Occipital lobe (tissue), 2 donors: ENCODE measurements around the gene DDR1. TPM values are rescaled to one million over a fixed set of nuclear protein-coding genes. Genes with fewer than 3 reads are reported as not detected.
"Not testable (repeated sequence)": the region's sequence is repeated elsewhere in the genome, so short reads cannot be mapped to it uniquely, and the experiment has no call there.

Source experiments
- DNase-seq: peaks from one replicate; lab custom pipeline; 2025; lab: John Stamatoyannopoulos, UW
- total RNA-seq: library from RNA; depleted of rRNA; stranded (reverse); fragments of >200 nt; gene quantifications from one replicate; pipeline ENCODE4 v1.2.3, GENCODE V29; 2014

DDR1 gene
- 108 TPM for total RNA-seq

GRCh38 chr6:30883685-30884520 lies at the start of gene DDR1:
DDR1 (plus strand) TSS chr6:30884519; CDS start chr6:30888730, 4,211 bp downstream.
- DNase-seq, result peak; percentile 78

- no peak for DNase-seq
Measured at GRCh38 chr6:30834646-30835045, 49.7 kb upstream of the DDR1 start.

GRCh38 chr6:30835576-30835975 lies 48.7 kb upstream of the DDR1 start:
- no peak for DNase-seq

DNA sequence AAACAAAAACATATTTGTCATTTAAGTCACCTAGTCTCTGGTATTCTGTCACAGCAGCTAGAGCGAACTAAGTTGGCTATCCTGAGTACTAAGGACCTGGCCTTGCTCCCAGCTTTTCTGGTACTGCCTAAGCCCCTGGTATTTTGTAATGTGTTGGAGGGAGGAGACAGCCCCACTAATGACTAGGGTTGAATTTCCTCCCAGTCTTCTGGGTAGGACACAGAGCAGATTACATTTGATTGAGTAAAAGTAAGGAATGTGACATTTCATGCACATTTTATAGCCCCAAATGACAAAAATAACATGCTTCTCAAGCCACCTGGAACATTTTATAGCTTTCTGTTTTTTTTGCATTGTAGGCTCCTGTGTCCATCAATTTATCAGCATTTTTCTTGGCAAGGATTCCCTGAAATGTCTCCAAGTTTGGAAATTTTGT lies 47.9 kb upstream of the DDR1 start:
- no peak for DNase-seq

GRCh38 chr6:30836957-30837356 lies 47.4 kb upstream of the DDR1 start:
- no peak for DNase-seq

DNA sequence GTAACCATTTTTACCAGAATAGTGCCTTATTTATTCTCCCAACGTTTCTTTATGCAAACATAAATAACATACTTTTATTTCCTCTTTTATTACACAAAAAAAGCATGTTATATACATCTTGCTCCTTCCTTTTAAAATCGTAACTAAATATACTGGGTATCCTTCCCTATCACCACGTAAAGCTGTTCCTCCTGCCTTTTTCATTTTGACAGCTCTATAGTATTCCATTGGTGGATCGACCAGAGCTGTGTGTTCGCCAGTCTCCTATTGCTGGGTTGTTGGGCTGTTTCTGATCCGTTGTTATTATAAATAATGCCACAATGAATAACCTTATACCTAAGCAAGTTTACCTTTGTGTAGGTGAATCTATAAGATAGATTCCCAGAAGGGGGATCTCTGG lies 46.9 kb upstream of the DDR1 start:
- no peak for DNase-seq

DNA sequence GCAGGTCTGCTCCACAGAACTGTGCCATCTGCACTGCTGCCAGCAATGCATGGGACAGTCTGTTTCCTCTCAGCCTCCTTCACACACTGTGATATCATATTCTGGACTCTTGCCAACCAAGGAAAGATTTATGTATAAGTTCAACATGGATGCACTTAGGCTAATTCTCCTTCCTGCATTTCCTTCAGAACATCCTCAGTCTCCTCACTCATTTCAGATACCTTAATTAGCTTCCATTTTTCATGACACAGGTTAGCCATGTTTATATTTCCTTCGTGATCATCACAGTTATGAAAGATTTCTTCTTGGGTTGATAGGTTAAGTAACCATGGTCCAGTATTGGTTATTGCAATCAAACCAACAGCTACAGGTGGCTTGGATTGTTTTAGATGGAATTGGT lies 46.4 kb upstream of the DDR1 start:
- no peak for DNase-seq

GRCh38 chr6:30839671-30840070 lies 44.6 kb upstream of the DDR1 start:
- no peak for DNase-seq

DNA sequence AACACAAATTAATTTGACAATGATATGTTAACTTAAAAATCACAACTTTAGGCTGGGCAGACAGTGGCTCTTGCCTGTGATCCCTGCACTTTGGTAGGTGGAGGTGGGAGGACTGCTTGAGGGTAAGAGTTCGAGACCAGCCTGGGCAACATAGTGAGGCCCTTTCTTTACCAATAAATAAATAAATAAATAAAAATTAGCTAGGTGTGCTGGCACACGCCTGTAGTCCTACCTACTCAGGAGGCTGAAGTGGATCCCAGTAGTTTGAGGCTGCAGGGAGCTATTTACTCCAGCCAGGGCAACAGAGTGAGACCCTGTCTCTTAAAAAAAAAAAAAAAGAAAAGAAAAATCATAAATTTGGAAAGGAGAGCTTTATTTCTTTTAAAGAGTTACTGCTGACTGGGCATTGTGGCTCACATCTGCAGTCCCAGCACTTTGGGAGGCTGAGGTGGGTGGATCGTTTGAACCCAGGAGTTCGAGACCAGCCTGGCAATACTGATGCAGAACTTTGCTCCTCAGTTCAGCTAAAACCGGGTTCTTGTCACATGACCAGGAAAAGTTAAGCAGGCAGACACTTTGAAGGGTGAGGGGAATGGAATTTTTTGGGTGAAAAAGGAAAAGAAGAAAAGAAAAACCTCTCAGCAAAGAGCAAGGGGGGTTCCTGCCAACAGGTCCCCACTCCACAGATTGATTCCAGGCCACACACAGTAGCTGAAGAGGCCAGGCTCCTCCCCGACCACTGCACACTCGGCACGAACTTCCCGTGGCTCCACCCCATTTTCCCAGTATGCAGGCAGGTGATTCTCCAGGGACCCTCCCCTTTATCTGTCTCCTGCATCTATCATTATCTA lies 44.0 kb upstream of the DDR1 start:
- no peak for DNase-seq

DNA sequence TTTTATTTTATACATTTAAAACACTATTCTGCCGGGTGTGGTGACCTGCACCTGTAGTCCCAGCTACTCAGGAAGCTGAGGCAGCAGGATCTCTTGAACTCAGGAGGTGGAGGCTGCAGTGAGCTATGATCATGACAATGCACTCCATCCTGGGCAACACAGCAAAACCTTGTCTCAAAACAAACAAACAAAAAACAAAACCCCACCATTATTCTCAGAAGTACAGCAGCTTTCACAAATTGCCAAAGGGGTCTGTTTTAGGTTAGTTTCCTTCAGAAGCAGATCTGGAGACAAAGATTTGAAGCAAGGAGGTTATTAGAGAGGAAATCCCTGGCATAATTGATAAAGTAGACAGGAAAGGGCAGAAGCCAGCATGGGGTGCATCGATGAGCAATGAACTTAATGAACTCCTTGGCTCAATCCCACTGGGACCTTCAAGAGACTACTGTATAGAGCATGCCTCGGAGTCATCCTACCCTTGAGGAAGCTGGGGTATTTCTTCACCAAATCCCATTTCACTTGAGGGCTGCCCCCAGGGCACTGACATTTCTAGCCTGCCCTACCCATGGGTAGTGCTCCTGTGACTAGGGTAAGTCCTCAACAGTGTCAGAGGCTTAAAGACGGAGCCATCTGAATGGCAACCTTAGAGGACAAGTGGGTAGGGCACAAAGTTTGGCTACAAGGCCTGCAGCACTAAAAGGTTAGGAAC lies 43.2 kb upstream of the DDR1 start:
- no peak for DNase-seq

- DNase-seq, result no peak
Measured at GRCh38 chr6:30841644-30842504, 42.4 kb upstream of the DDR1 start.

DNA sequence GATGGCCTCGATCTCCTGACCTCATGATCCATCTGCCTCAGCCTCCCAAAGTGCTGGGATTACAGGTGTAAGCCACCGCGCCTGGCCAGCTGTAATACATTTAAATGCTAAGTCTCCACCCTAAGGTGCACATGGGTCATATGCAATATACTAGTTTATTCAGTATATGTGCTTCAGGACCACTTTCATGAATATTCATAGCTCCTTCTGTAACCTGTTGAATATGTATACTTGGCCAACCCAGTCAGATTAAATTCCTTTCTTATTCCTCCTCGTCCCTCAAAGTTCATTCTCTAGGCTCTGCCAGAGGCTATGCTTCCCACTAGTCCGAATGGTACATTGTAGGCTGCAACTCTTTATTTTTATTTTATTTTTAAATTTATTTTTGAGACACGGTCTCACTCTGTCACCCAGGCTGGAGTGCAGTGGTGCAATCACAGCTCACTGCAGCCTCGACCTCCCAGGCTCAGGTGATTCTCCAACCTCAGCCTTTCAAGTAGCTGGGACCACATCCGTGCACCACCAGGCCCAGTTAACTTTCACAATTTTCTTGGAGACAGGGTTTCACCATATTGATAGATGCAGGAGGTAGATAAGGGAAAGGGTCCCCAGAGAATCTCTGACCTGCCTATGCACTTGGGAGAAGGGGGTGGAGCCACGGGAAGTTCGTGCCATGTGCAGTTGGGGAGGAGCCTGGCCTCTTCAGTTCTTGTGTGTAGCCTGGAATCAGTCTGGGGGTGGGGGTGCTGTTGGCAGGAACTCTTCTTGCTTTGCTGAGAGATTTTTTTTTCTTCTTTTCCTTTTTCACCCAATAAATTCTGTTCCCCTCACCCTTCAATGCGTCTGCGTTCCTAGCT lies 41.3 kb upstream of the DDR1 start:
- no peak for DNase-seq

DNA sequence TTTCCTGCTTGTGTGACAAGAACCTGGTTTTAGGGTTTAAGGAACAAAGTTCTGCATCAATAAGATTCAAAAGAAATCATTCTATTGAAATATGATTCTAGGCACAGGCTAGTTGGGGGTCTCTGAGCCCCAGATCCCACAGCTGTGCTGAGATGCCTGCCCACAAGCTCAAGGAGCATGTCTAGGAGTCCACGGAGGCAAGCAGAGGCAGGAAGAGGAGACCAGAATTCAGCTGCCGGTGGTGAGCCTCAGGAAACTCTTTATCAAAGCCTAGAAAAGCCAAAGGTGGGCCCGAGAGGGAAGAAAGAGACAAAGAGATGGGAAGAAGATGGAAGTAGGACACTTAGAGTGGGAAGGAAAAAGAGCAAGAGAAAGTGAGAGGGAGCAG lies 40.7 kb upstream of the DDR1 start:
- no peak for DNase-seq

GRCh38 chr6:30844118-30844535 lies 40.2 kb upstream of the DDR1 start:
- DNase-seq, result no peak

- no peak for DNase-seq
Measured at GRCh38 chr6:30845183-30845582, 39.1 kb upstream of the DDR1 start.

DNA sequence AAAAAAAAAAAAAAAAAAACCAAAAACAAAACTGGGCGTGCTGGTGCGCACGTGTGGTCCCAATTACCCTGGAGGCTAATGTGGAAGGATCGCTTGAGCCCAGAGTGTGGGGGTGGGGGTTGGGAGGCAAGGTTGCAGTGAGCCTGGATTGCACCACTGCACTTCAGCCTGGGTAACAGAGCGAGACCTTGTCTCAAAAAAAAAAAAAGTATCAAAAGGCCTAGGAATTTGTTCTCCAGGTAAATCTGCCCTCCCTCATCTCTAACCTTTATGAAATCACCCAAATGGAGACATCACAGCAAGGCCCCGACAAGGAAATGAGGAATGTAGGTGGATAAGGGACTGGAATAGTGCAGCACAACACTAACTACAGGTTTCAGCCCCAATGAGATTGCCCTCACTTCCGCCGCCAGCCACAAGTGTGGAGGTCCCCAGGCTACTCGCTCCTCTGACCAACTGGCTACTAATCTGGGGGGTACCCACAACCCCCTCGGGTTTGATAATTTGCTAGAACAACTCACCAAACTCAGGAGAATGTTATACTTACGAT lies 36.8 kb upstream of the DDR1 start:
- DNase-seq, result no peak

DNA sequence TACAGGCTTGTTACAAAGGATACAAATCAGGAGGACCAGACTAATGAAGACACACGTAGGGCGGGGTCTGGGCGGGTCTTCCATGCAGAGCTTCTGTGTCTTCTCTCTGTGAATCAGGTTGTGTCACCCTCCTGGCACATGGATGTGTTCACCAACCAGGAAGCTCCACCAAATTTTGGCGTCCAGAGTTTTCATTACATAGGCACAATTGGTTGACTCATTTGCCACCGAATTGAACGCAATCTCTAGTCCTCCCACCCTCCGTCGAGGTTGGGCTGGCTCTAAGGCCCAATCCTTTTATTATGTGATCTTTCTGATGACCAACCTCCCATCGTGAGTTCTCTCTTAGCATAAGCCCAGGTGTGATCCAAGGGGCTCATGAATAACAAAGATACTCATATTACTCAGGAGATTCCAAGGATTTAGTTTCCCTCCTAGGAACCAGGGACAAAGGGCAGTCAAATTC lies 36.3 kb upstream of the DDR1 start:
- DNase-seq, result no peak

- no peak for DNase-seq
Measured at GRCh38 chr6:30849903-30850651, 34.2 kb upstream of the DDR1 start.

DNA sequence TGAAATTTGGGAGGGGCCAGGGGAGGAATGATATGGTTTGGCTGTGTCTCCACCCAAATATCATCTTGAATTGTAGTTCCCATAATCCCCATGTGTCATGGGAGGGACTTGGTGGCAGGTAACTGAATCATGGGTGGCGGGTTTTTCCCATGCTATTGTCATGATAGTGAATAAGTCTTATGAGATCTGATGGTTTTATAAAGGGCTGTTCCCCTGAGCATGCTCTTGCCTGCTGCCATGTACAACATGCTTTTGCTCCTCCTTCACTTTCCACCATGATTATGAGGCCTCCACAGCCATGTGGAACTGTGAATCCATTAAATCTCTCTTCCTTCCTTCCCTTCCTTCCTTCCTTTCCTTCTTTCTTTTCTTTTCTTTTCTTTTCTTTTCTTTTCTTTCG lies 31.9 kb upstream of the DDR1 start:
- DNase-seq, result not testable (repeated sequence)
